Upper lobe of left lung (tissue), 4 donors: ENCODE measurements around the gene NLRP1.

Experiments
- POLR2A ChIP-seq, 4 donors: fragments of 450-650 bp; IDR thresholded peaks; one replicate each; pipeline ENCODE4 v1.5.1; 2016 to 2017; ENCODE audit warnings: antibody characterized with exemption in 4 of 4, mild to moderate bottlenecking in 2 of 4
- POLR2AphosphoS5 ChIP-seq, 2 donors: sonication (generic); formaldehyde crosslinking; IDR thresholded peaks; one replicate each; pipeline ENCODE4 v1.5.1; 2017; ENCODE audit warnings: antibody characterized with exemption in 2 of 2
- TF ChIP-seq, protein P1 (sequence below), 6 experiments: fragments of 450-650 bp in 4 of 6; fragments of 200-600 bp in 2 of 6; sonication (generic) in 2 of 6; IDR thresholded peaks; one replicate each; pipeline ENCODE4 v1.5.1; 2016 to 2019; ENCODE audit warnings: antibody characterized with exemption in 6 of 6

DNA sequence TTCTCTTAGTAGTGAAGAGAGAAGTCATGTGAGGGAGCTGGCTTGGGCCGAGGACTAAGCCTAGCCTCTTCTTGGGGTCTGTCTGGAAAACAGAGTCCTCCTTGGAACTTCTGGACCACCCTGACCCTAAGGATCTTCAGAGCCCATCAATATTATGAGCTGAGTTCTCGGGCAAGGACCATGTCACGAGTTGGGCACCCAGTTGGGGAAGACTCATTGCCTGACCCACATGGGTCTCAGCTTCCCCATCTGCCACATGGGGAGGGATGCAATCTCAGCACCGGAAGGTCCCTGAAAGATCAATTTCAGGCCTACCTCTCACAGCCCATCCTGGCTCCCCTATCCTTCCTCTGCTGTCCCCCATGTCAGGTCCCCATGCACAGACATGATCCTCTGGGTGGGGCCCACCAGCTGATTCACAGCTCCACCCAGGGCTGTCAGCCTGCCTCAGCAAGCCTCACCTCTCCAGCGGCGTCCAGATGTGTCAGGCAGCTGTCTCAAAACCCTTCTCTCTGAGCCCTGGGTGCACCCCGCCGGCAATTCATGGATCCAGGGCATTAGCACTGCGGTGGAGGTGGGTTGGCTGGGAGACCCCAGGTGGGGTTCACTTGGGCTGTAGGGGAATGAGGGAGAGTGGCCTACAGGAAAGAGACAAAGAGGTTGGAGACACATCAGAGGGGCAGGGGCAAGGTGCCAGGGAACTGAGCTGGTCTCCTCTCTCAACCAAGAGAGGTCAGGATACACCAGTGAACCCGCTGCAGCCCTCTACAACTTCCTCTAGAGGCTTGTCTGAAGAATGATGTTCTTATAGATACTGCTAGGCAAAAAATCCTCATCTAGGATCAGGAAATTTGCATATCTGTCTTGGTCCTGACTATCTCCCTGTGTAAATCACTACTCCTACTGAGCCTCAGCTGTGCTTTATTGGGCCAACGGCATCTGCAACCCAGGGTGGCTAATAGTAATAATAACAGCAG, 1.8 kb downstream of the NLRP1 start:
- TF ChIP-seq POLR2A (IDR thresholded peaks at IDR 0.05): no peak
- TF ChIP-seq, protein P1, sequence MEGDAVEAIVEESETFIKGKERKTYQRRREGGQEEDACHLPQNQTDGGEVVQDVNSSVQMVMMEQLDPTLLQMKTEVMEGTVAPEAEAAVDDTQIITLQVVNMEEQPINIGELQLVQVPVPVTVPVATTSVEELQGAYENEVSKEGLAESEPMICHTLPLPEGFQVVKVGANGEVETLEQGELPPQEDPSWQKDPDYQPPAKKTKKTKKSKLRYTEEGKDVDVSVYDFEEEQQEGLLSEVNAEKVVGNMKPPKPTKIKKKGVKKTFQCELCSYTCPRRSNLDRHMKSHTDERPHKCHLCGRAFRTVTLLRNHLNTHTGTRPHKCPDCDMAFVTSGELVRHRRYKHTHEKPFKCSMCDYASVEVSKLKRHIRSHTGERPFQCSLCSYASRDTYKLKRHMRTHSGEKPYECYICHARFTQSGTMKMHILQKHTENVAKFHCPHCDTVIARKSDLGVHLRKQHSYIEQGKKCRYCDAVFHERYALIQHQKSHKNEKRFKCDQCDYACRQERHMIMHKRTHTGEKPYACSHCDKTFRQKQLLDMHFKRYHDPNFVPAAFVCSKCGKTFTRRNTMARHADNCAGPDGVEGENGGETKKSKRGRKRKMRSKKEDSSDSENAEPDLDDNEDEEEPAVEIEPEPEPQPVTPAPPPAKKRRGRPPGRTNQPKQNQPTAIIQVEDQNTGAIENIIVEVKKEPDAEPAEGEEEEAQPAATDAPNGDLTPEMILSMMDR (IDR thresholded peaks at IDR 0.05): no peak
- TF ChIP-seq POLR2AphosphoS5 (IDR thresholded peaks at IDR 0.05): no peak
